GM12878 (cell line): Measurements from ENCODE around the gene SLC38A1. TPM values are rescaled to one million over a fixed set of nuclear protein-coding genes. Genes with fewer than 3 reads are reported as not detected.

Experiments
- ASH2L ChIP-seq: fragments of 300-600, 200-600 bp; sonication (generic); IDR thresholded peaks from 2 replicates; pipeline ENCODE4 v1.6.1; 2017; ENCODE audit warnings: low read depth, mild to moderate bottlenecking, borderline replicate concordance
- BACH1 ChIP-seq: fragments of 450-650 bp; IDR thresholded peaks from 2 replicates; pipeline ENCODE4 v1.6.1; 2017; ENCODE audit warnings: mild to moderate bottlenecking, borderline replicate concordance
- CEBPB ChIP-seq, 2 experiments: fragments of 150-350 bp in 1 of 2; IDR thresholded peaks; 2 replicates each; pipeline ENCODE4 v1.6.1; 2012 to 2014; ENCODE audit warnings: low read depth in 2 of 2, low read length in 2 of 2, borderline replicate concordance in 1 of 2, inconsistent platforms in 1 of 2
- FOXK2 ChIP-seq: fragments of 450-650 bp; IDR thresholded peaks from 2 replicates; pipeline ENCODE4 v1.6.1; 2017; ENCODE audit warnings: mild to moderate bottlenecking, moderate library complexity
- GABPA ChIP-seq: IDR thresholded peaks from 2 replicates; pipeline ENCODE4 v1.6.1; 2014; ENCODE audit warnings: antibody characterized with exemption, low read depth, mild to moderate bottlenecking, inconsistent platforms
- HDAC2 ChIP-seq: fragments of 200-600 bp; sonication (generic); IDR thresholded peaks from 2 replicates; pipeline ENCODE4 v1.6.1; 2017
- HDAC6 ChIP-seq: fragments of 200-600 bp; sonication (generic); IDR thresholded peaks from one replicate; pipeline ENCODE4 v1.8.0; 2017; ENCODE audit warnings: antibody characterized with exemption; ENCODE audit not compliant: unreplicated experiment
- IKZF2 ChIP-seq, 2 experiments: fragments of 450-650 bp; IDR thresholded peaks; 2 replicates each; pipeline ENCODE4 v1.6.1; 2017; ENCODE audit warnings: mild to moderate bottlenecking in 2 of 2, moderate library complexity in 2 of 2
- IRF4 ChIP-seq: IDR thresholded peaks from 2 replicates; pipeline ENCODE4 v1.6.1; 2011; ENCODE audit warnings: low read depth, low read length
- MTA2 ChIP-seq: fragments of 450-650 bp; IDR thresholded peaks from 2 replicates; pipeline ENCODE4 v1.6.1; 2016; ENCODE audit warnings: low read depth, mild to moderate bottlenecking, moderate library complexity
- NBN ChIP-seq: fragments of 450-650 bp; IDR thresholded peaks from 2 replicates; pipeline ENCODE4 v1.6.1; 2016
- NFYB ChIP-seq: IDR thresholded peaks from 2 replicates; pipeline ENCODE4 v1.6.1; 2011; ENCODE audit warnings: low read depth, mild to moderate bottlenecking, low read length, improper control_type of control experiment, moderate library complexity; ENCODE audit not compliant: insufficient read depth
- NR2C1 ChIP-seq: fragments of 450-650 bp; IDR thresholded peaks from 2 replicates; pipeline ENCODE4 v1.6.1; 2017; ENCODE audit warnings: antibody characterized with exemption, mild to moderate bottlenecking, moderate library complexity
- PML ChIP-seq: IDR thresholded peaks from 2 replicates; pipeline ENCODE4 v1.6.1; 2012; ENCODE audit warnings: low read length, inconsistent platforms
- POLR2AphosphoS2 ChIP-seq: IDR thresholded peaks from 2 replicates; pipeline ENCODE4 v1.6.1; 2011; ENCODE audit warnings: low read depth, mild to moderate bottlenecking, low read length, improper control_type of control experiment, moderate library complexity
- POU2F2 ChIP-seq: IDR thresholded peaks from 3 replicates; pipeline ENCODE4 v1.6.1; 2011; ENCODE audit warnings: low read depth, mild to moderate bottlenecking, low read length, borderline replicate concordance
- RELA ChIP-seq: fragments of 450-650 bp; IDR thresholded peaks from 2 replicates; pipeline ENCODE4 v1.8.0; 2014; ENCODE audit warnings: borderline replicate concordance; ENCODE audit not compliant: partially characterized antibody
- SMAD5 ChIP-seq: IDR thresholded peaks from 2 replicates; pipeline ENCODE4 v1.6.1; 2016; ENCODE audit warnings: antibody characterized with exemption, low read depth
- SREBF1 ChIP-seq: IDR thresholded peaks from 2 replicates; pipeline ENCODE4 v1.6.1; 2012; ENCODE audit warnings: mild to moderate bottlenecking, low read length
- TAF1 ChIP-seq: IDR thresholded peaks from 2 replicates; pipeline ENCODE4 v1.6.1; 2011; ENCODE audit warnings: mild to moderate bottlenecking, low read depth, low read length, borderline replicate concordance
- TBL1XR1 ChIP-seq: IDR thresholded peaks from 2 replicates; pipeline ENCODE4 v1.6.1; 2012; ENCODE audit warnings: low read depth, low read length, improper control_type of control experiment
- polyA plus RNA-seq, 11 experiments: library from polyadenylated mRNA; depleted of rRNA in 4 of 11; unstranded in 6 of 11; stranded (reverse) in 5 of 11; fragments of >200 nt; fragmentation: Nextera tagmentation in 4 of 11; fragmentation: Illumina TruSeq in 1 of 11; extraction: Ambion mirVana in 4 of 11; extraction: Trizol in 1 of 11; gene quantifications; 1 replicate in 1 of 11; 2 replicates in 10 of 11; pipeline versions ENCODE4 v1.2.1 to v1.2.3, GENCODE V29; 2011 to 2016; ENCODE audit warnings: inconsistent platforms in 2 of 11, missing spikeins in 2 of 11, low read depth in 1 of 11
- total RNA-seq, 4 experiments: library from RNA; depleted of rRNA in 3 of 4; stranded (reverse); fragments of >200 nt in 3 of 4; fragmentation: Illumina TruSeq in 1 of 4; extraction: Trizol in 1 of 4; gene quantifications; 2 replicates each; pipeline versions ENCODE4 v1.2.1 to v1.2.3, GENCODE V29; 2013 to 2021
- TF ChIP-seq, protein P1 (sequence below): fragments of 450-650 bp; IDR thresholded peaks from 2 replicates; pipeline ENCODE4 v1.6.1; 2017; ENCODE audit warnings: mild to moderate bottlenecking
- TF ChIP-seq, protein P2 (sequence below): IDR thresholded peaks from 2 replicates; pipeline ENCODE4 v1.6.1; 2012; ENCODE audit warnings: low read depth, low read length, improper control_type of control experiment
- TF ChIP-seq, protein P3 (sequence below): fragments of 450-650 bp; conservative IDR thresholded peaks from 2 replicates; pipeline ENCODE4 v1.6.1; 2017; ENCODE audit warnings: mild to moderate bottlenecking, moderate library complexity

The SLC38A1 gene
- total and polyA plus RNA-seq, 10 of the 15 experiments (the other 5 are each of a cell fraction or from before 2014, with no cell fraction given), result 38.1 to 191 (median 144) TPM

DNA sequence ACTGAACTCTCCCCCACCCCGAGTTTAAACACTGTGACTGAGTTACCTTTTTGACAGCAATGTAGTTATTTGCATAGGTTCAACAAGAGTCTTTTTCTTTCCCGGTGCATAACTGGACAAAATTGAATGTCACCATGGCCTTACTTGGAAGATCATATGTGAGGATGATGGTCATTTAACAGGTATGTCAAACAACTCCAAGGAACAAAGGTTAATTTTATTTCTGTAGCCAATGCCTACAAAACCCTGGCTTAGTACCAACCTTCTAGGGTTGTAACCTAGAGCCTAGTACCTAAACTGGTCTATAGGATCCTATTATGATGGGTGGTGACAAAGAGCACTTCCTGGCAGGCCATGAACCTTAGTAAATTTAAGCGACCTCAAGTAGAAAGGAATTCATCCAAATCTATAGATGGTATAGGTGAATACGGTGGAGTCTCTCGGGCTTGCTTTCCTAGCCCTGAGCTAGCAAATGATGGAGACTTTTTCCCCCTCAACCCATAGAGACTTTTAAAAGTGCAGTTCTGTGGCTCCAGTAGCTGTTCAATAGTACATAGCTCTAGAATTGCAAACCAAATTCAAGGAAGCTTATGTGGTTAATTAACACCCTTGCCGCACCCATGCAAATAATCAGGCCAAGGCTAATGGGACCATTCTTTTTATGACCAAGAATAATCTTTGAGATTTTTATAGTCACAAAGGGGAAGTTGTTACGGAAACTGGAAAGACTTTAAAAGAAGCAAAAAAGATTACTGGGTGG is 89.0 kb downstream of the SLC38A1 start (continued):
- TF ChIP-seq POLR2AphosphoS2 (no peak; the same call in 1 of the 2 replicates), HDAC6 (no peak), RELA (no peak), NR2C1 (no peak), TBL1XR1 (peak; percentile 80), NFYB (no peak), BACH1 (peak; percentile 72; the same call in 1 of the 2 replicates), PML (no peak), IKZF2 (IDR thresholded peaks at IDR 0.05) (peak; percentile 92 to 94), FOXK2 (no peak), IRF4 (no peak), TAF1 (no peak), HDAC2 (no peak), ASH2L (no peak), CEBPB (IDR thresholded peaks at IDR 0.05; ENCODE audit: borderline replicate concordance in 1 of 2, low read depth in 2 of 2, low read length in 2 of 2) (no peak), SREBF1 (no peak), POU2F2 (peak; percentile 96), NBN (peak; percentile 80; the same call in 1 of the 2 replicates), MTA2 (peak; percentile 100), SMAD5 (no peak), GABPA (no peak)
- TF ChIP-seq, protein P1, sequence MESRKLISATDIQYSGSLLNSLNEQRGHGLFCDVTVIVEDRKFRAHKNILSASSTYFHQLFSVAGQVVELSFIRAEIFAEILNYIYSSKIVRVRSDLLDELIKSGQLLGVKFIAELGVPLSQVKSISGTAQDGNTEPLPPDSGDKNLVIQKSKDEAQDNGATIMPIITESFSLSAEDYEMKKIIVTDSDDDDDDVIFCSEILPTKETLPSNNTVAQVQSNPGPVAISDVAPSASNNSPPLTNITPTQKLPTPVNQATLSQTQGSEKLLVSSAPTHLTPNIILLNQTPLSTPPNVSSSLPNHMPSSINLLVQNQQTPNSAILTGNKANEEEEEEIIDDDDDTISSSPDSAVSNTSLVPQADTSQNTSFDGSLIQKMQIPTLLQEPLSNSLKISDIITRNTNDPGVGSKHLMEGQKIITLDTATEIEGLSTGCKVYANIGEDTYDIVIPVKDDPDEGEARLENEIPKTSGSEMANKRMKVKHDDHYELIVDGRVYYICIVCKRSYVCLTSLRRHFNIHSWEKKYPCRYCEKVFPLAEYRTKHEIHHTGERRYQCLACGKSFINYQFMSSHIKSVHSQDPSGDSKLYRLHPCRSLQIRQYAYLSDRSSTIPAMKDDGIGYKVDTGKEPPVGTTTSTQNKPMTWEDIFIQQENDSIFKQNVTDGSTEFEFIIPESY, result no peak
- TF ChIP-seq, protein P2, sequence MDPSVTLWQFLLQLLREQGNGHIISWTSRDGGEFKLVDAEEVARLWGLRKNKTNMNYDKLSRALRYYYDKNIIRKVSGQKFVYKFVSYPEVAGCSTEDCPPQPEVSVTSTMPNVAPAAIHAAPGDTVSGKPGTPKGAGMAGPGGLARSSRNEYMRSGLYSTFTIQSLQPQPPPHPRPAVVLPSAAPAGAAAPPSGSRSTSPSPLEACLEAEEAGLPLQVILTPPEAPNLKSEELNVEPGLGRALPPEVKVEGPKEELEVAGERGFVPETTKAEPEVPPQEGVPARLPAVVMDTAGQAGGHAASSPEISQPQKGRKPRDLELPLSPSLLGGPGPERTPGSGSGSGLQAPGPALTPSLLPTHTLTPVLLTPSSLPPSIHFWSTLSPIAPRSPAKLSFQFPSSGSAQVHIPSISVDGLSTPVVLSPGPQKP, result no peak
- TF ChIP-seq, protein P3, sequence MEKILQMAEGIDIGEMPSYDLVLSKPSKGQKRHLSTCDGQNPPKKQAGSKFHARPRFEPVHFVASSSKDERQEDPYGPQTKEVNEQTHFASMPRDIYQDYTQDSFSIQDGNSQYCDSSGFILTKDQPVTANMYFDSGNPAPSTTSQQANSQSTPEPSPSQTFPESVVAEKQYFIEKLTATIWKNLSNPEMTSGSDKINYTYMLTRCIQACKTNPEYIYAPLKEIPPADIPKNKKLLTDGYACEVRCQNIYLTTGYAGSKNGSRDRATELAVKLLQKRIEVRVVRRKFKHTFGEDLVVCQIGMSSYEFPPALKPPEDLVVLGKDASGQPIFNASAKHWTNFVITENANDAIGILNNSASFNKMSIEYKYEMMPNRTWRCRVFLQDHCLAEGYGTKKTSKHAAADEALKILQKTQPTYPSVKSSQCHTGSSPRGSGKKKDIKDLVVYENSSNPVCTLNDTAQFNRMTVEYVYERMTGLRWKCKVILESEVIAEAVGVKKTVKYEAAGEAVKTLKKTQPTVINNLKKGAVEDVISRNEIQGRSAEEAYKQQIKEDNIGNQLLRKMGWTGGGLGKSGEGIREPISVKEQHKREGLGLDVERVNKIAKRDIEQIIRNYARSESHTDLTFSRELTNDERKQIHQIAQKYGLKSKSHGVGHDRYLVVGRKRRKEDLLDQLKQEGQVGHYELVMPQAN, result no peak
